Measurements from ENCODE around the gene MYCBP.

DNA sequence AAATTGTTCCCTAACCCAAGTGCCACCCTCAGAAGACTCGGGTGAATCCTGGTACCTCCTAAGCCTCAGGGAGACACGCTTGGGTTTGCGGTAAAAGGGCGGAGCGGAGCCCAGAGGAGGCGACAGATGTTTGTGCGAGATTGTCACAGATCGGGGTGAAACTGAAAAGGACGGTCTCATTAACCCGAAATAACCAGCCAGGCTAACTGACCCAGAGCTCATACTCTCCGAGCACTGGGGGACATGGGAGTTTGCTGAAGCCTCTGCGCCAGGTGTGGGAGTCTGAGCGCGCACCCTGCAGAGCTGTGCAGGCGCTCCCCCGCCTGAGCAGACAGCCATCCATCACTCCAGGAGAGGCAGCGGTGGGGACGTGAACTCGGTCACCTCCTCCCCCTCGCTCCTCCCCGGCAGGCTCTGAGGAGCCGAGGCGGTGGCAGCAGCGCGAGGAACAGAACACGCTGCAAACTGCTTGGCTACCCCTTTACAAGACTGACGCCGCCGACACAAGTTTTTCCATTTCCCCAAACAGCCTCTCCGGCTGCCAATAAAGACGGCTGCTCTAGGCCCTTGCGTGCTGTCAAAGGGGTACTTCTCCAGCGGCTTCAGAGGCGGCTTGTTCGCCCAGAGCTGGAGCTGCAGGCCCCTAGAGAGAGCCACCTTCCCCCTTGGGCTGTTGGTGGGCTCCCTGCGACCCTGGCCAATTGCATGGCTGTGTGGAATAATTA is 57.1 kb downstream of the MYCBP start:
- TF ChIP-seq EZH2 (IDR thresholded peaks at IDR 0.05; ENCODE audit: insufficient read depth, poor library complexity, severe bottlenecking) = peak; percentile 75
- peak; percentile 27; the same call in 1 of the 2 replicates for TF ChIP-seq EZH2phosphoT487 (IDR thresholded peaks at IDR 0.05; ENCODE audit: insufficient read depth, low read depth)
